Activated T-cell treated with anti-CD3 and anti-CD28 coated beads, Interleukin-2, amount 50 U/mL, for 72 hours (primary cell): ENCODE results near the gene HNRNPA1. TPM values are rescaled to one million over a fixed set of nuclear protein-coding genes. Genes with fewer than 3 reads are reported as not detected.

Source experiments
- ATAC-seq, 2 donors: fragments of 150-1000 bp; cut with Tn5 transposase; replicated peaks in 1 of 2; 2 replicates each; pipeline ENCODE4 v1.10.0; 2021; ENCODE audit warnings: moderate library complexity in 2 of 2, mild to moderate bottlenecking in 1 of 2
- DNase-seq, 2 donors: peaks; one replicate each; pipeline ENCODE4 v3.0.0; 2021 to 2022; ENCODE audit warnings: mixed read lengths in 1 of 2
- H3K27ac Mint-ChIP-seq: one replicate; pipeline ENCODE4 v1.8.0; 2022; ENCODE audit warnings: mild to moderate bottlenecking, moderate library complexity, mixed read lengths
- H3K27me3 Mint-ChIP-seq: one replicate; pipeline ENCODE4 v1.8.0; 2022; ENCODE audit warnings: low read depth, mixed read lengths
- H3K36me3 Mint-ChIP-seq, 2 donors: one replicate each; pipeline ENCODE4 v1.8.0; 2022; ENCODE audit warnings: mixed read lengths in 2 of 2, mild to moderate bottlenecking in 1 of 2; ENCODE audit not compliant: insufficient read depth in 2 of 2
- H3K4me1 Mint-ChIP-seq: one replicate; pipeline ENCODE4 v1.8.0; 2022; ENCODE audit warnings: low read depth, mixed read lengths
- H3K4me3 Mint-ChIP-seq, 2 donors: one replicate each; pipeline ENCODE4 v1.8.0; 2022; ENCODE audit warnings: mild to moderate bottlenecking in 2 of 2, mixed read lengths in 2 of 2, moderate library complexity in 2 of 2
- H3K9me3 Mint-ChIP-seq, 2 donors: one replicate each; pipeline ENCODE4 v1.8.0; 2022; ENCODE audit warnings: mixed read lengths in 2 of 2
- total RNA-seq, 2 donors: library from RNA; stranded (reverse); gene quantifications; one replicate each; pipeline ENCODE4 v1.2.3, GENCODE V29; 2022

HNRNPA1 gene
- total RNA-seq, 2 donors from 2014 or later = 1,863 to 1,950 TPM

DNA sequence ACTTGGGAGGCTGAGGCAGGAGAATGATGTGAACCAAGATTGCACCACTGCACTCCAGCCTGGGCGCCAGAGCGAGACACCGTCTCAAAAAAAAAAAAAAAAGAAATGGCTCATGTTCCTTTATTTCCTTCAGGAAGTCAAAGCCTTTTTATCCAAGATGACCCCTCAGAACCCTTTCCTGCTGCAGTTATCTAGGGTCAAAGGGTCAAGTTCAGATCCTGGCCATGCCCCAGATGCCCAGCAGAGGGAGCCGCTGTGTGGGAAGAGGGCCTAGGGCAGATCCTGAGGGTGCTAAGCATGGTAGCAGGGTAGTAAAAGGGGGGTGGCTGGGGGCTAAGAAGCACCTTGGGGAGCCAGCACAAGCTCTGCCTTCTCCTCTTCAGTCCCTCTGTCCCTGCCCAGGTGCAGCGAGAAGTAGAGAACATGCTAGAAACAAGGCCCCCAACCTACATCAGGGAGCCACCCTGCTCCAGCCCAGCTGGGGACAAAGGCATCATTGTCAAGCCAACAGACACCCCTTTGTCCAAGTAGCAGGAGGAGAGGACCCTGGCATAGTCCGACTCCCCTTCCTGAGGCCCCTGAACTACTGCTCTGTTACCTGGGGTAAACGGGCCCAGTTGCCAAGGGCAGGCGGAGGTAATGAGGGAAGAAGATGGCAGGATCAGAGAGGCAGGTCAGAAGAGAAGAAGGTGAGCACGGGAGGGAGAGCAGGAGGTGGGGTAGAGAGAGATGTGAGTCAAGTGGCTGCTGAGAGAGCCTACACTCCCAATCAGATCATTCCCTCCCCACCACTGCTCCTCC lies 13.8 kb downstream of the HNRNPA1 start:
- H3K27ac Mint-ChIP-seq = no peak overlapping the region
- peaks cover 16% of the 10 kb centered on the region for H3K27me3 Mint-ChIP-seq
- DNase-seq (peak; percentile 61 to 72), ATAC-seq (peak in 1 of 2 donors; percentile 37)
- H3K36me3 Mint-ChIP-seq = no peaks in the 10 kb centered on the region
- peaks cover 6% of the 10 kb centered on the region for H3K4me1 Mint-ChIP-seq
- H3K4me3 Mint-ChIP-seq = no peak overlapping the region
- H3K9me3 Mint-ChIP-seq = no peaks in the 10 kb centered on the region

DNA sequence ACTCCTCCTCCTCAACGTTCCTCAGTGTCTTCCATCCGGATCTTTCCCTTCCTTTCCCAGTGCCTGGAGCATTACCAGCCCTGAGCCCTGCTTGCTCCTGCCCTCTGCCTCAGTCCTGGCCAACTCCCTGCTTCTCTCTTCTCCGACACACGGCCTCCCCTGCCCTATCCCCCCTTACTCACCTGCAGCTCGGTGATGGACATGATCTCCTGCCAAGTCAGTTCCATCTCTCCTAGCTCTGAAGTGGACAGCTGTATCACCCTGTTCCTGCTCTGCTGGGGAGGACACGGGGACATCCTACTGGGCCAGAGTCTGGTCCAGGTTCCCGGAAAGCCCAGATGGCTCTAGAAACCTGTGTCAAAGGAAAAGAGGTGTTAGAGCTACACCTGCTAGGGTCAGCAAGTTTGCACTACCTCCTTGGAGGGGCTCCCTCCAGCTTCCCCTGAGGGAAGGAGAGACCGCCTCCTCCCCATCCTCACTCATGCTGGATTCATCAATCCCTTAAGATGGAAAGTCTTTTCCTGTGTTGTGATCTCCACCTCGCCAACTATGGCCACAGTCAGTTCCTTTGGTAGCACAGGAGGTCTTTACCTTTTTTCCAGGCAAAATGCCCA lies 14.5 kb downstream of the HNRNPA1 start:
- no peaks in the 10 kb centered on the region for H3K9me3 Mint-ChIP-seq
- H3K27me3 Mint-ChIP-seq = peaks cover 23% of the 10 kb centered on the region
- DNase-seq (no peak), ATAC-seq (no peak)
- H3K27ac Mint-ChIP-seq = no peak overlapping the region
- no peak overlapping the region for H3K4me3 Mint-ChIP-seq
- no peaks in the 10 kb centered on the region for H3K36me3 Mint-ChIP-seq
- peaks cover 6% of the 10 kb centered on the region for H3K4me1 Mint-ChIP-seq

DNA sequence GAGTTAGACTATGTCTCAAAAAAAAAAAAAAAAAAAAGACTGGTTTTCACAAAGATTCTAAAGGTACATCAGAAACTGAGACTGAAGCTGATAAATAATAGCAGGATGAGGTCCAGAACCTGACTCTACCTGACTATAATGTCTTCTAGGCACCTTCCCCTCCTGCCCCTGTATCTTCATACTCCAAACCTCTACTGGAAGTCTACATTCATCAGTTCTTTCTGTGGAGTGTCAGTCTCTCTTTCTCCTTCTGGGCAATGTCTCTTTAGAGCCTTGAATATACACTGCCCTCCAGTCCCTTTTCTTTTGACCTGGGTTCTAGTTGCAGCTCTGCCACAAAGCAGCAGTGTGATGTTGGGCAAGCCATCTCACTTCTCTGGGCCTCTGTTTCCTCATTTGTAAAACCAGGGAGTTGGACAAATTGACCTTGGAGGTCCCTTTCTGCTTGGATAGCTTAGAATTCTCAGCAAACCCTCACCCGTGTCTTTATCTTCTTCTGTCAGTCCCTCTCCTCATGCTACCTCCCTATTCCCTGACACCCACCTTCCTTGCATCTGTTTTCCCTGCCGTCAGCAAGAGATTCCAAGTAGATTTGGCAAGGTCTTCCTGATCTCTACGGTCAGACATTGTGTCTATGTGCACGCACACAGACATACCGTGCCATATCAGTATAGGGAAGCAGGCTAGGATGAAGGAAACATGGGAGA lies 16.0 kb downstream of the HNRNPA1 start:
- ATAC-seq = no peak
- H3K4me1 Mint-ChIP-seq = peaks cover 15% of the 10 kb centered on the region
- H3K36me3 Mint-ChIP-seq = no peaks in the 10 kb centered on the region
- H3K9me3 Mint-ChIP-seq = no peaks in the 10 kb centered on the region
- peaks cover 35% of the 10 kb centered on the region for H3K27me3 Mint-ChIP-seq
- H3K27ac Mint-ChIP-seq = no peak overlapping the region
- H3K4me3 Mint-ChIP-seq = no peak overlapping the region
- no peak for DNase-seq

DNA sequence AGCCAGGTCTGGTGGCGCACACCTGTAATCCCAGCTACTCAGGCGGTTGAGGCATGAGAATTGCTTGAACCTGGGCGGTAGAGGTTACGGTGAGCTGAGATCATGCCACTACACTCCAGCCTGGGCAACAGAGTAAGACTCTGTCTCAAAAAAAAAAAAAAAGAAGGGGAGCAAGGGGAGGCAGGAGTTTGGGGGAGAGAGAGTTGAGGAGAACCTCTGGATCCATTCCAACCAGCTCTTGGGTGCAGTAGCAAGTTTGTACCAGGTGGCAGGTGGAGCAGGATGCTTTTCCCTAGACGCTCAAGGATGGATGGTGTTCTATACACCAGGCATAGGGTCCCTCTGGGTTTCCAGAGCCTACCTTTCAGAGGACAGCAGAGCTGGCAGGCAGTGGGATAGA lies 18.4 kb downstream of the HNRNPA1 start:
- Mint-ChIP-seq H3K4me1 (peaks cover 20% of the 10 kb centered on the region), H3K9me3 (no peaks in the 10 kb centered on the region), H3K4me3 (no peak overlapping the region), H3K27ac (no peak overlapping the region), H3K27me3 (peaks cover 58% of the 10 kb centered on the region), H3K36me3 (no peaks in the 10 kb centered on the region)
- ATAC-seq (no peak), DNase-seq (no peak)

DNA sequence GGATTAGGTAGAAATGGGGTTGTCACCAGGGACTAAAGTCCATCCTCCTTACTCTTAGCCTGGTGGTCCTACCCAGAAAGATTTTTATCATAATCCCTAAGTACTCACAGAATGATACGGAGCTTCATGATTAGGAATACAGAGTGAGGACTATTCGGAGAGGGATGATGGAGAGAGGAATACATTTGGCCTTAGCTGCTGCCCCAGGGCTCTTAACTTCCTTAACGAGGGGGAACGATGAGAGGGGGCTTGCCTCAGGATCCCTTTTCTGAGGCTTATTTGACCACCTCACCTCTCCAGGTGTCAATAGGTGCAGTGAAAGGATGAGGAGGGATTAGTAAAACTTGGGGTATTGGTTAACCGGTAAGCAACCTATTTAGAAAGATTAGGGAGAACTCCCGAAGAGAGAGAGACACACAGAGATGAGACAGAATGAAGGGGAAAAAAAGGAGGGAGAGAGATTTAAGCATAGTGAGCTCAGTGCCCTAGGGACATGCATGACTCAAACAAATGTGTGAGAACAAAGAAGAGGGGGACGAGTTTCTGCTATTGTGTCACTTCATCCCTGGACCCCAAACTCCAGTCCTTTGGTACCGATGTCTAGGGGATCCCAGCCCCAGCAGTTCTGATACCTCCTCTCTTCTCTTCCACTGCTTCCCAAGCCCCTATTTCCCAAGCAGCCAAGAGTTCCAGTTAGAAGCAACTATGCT lies 19.1 kb downstream of the HNRNPA1 start:
- Mint-ChIP-seq H3K27me3 (peaks cover 66% of the 10 kb centered on the region), H3K9me3 (no peaks in the 10 kb centered on the region), H3K36me3 (no peaks in the 10 kb centered on the region), H3K4me1 (peaks cover 20% of the 10 kb centered on the region), H3K27ac (no peak overlapping the region), H3K4me3 (no peak overlapping the region)
- ATAC-seq (no peak), DNase-seq (no peak)

DNA sequence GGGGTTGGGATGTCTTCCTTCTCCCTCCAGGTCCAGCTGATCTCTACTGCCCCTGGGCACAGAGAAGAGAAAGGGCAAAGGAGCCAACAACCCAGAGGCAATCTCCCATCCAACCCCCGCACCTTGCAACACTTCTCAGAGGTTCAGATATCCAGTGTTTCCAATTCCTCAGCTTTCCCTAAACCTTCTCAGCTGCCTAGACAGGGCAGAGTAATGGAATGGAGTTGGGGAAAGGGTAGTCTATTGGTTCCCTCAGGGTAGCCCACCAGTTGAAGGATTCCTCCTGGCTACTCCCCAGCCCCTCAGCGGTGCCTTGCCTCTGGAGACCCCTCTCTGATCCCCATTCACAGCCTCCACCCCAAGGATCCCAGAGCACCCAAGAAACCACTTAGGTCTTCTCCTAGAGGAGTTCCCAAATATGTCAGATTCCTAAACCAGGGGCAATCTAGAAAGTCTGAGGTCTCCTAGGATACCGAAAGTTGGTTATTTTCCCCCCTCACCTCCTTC lies 19.8 kb downstream of the HNRNPA1 start:
- Mint-ChIP-seq H3K9me3 (no peaks in the 10 kb centered on the region), H3K4me3 (peak overlapping the region in 1 of 2 donors; percentile 72), H3K36me3 (no peaks in the 10 kb centered on the region), H3K27ac (no peak overlapping the region), H3K27me3 (peaks cover 68% of the 10 kb centered on the region), H3K4me1 (peaks cover 20% of the 10 kb centered on the region)
- no peak for ATAC-seq
- no peak for DNase-seq

DNA sequence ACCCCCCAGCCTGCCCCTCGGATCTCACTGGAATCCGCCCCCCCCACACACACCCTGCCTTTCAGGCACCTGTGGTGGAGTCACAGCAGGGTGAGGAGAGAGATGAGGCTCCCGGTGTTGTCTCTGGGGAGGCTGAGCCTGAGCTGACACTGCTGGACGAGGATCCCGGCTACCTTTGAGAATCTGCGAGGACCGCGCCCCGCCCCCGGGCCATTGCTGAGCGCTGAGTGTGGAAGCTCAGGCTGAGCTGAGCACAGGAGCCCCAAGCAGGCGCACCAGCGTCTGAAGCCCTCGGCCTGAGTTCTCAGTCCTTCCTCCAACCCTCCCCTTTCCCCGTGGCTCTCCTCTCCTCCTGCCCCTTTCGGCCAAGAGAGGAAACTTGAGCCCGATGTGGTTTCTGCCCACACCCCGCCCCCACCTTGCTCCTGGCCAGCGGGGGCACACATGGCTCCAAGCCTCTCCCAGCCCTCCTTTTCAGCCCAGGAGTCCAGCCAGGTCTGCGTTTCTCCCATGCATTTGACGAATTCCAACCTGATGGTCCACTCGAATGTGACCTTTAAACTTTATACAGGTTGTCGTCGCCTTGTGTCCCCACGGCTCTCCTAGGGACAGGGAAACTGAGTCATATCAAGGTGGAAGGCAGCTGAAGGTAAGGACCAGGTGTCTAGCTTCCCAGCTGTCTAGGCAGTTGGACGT lies 20.4 kb downstream of the HNRNPA1 start, which contains the start of gene NFE2:
TSS of gene NFE2 (minus strand) at position 284 of the 696 bp plus-strand sequence. CDS start 5,767 bp downstream, outside the sequence.
- H3K36me3 Mint-ChIP-seq = no peaks in the 10 kb centered on the region
- peak in 1 of 2 donors; percentile 50 for DNase-seq
- H3K27me3 Mint-ChIP-seq = peaks cover 68% of the 10 kb centered on the region
- peak; percentile 75 to 80 for ATAC-seq
- no peak within 1 kb of the TSS for H3K27ac Mint-ChIP-seq
- H3K4me1 Mint-ChIP-seq = peaks cover 20% of the 10 kb centered on the region
- H3K9me3 Mint-ChIP-seq = no peaks in the 10 kb centered on the region
- peak within 1 kb of the TSS; percentile 59 to 72 for H3K4me3 Mint-ChIP-seq

DNA sequence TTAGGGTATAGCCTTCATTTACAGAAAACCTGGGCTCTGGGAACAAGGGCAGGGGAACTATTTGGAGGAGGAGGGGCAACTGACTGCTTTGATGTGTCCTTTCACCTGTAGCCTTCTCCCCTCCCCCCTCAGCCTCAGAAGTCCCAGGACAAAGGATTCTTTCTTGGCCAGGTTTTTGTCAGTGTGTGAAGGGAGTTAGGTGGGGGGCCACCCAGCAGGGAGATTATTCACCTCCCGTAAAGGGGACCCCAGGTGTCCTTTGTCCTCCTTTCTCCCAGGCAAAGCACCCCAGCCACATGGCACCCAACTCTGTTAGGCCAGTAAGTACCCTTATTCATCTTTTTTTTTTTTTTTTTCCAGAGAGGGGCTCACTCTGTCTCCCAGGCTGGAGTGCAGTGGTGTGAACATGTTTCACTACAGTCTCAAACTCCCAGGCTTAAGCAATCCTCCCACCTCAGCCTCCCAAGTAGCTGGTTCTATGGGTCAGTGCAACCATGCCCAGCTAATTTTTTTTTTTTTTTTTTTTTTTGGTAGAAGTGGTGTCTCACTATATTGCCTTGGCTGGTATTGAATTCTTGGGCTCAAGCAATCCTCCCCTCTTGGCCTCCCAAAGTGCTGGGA lies 21.0 kb downstream of the HNRNPA1 start:
- Mint-ChIP-seq H3K27ac (no peak overlapping the region), H3K27me3 (peaks cover 68% of the 10 kb centered on the region), H3K4me3 (no peak overlapping the region), H3K36me3 (no peaks in the 10 kb centered on the region), H3K9me3 (no peaks in the 10 kb centered on the region), H3K4me1 (peaks cover 21% of the 10 kb centered on the region)
- ATAC-seq (no peak), DNase-seq (no peak)

DNA sequence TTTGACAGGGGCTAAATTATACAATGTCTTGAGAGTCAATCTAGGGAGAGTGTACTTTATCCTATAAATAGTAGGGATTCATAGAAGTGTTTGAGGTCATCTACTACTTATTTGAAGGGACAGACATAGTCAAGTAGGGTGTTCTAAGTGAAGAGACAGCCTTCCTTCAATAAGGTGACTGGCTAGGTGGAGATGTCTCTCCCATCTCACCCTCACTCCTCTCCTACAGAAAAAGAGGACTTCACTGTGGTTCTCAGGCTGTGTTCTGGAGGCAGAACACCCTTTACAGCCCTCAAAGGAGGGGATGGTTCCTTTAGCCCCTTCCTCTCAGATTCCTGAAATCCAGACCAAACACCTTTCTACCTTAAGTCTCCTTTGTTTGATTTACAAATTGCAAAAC lies 23.1 kb downstream of the HNRNPA1 start:
- ATAC-seq (no peak), DNase-seq (no peak)
- H3K27ac Mint-ChIP-seq = no peak overlapping the region
- H3K4me3 Mint-ChIP-seq = no peak overlapping the region
- no peaks in the 10 kb centered on the region for H3K36me3 Mint-ChIP-seq
- H3K27me3 Mint-ChIP-seq = peaks cover 60% of the 10 kb centered on the region
- H3K4me1 Mint-ChIP-seq = peaks cover 26% of the 10 kb centered on the region
- no peaks in the 10 kb centered on the region for H3K9me3 Mint-ChIP-seq

DNA sequence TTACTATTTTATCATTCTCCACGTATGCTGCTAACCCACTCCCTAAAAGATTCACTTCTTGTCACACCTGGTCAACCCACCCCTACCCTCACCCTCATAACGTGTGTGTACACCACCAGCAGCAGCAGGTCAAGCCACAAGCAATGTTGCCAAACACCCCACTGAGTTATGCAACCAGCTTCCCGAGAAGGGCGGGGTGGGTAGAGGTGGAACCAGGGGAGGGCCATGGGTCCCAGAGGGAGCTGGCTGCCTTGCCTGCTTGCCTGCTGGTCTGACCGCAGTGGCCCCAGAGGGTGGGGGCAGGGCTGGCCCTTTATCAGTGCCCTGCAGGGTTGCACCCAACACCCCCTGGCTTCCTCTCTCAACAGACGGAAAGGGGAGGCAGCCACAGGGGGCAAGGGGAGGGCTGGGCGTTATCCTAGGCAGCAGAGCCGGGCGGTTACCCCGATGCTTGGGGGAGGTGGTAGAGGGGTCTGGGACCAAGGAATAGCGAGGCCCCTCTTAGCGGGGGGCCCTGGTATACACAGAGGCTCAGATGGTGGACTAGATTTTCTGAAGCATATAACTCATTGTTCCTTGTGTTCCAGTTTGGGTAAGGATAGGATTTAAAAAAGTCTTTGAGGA lies 23.8 kb downstream of the HNRNPA1 start:
- ATAC-seq = peak in 1 of 2 donors; percentile 26
- H3K27ac Mint-ChIP-seq = no peak overlapping the region

DNA sequence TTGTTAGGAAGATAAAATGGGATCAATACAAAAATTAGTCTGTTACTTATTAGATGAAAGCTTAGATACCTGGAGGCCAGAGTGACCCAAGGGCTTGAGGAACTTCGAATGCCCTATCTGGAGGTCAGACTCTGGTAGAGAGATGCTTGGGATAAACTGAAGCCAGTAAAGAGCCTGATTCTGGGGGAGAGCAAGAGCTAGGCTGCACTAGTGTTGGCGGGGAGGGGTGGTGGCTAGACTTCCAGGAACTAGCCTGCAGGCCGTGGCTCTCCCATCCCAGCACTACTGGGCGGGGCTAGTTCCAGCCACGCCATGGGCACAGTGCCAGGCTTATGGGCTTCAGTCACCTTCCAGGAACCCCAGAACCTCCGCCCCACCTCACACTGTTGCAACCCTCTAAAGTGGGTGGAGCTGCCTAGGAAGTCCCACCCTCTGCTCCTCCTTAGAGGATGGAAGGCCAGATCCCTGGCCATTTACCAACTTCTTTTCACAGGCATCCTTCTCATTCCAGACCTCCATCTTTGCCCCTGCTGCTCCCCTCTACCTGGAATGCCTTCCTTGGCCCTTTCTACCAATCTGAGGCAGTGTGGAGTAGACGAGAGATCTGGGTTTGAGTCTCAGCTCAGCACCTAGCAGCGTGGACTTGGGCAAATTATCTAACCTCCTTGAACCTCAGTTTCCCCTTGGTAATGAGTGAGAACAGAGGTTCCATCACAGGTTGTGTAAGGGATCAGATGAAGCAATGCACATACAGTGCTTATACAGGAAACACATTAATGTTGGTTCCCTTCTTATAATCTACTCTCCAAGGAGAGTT lies 26.6 kb downstream of the HNRNPA1 start:
- Mint-ChIP-seq H3K4me3 (no peak overlapping the region), H3K4me1 (peaks cover 12% of the 10 kb centered on the region), H3K27me3 (peaks cover 32% of the 10 kb centered on the region), H3K27ac (no peak overlapping the region), H3K36me3 (no peaks in the 10 kb centered on the region), H3K9me3 (no peaks in the 10 kb centered on the region)
- DNase-seq (peak in 1 of 2 donors; percentile 34), ATAC-seq (peak; percentile 41 to 83)

More for the DNA sequence above, 23.8 kb downstream of the HNRNPA1 start:
- H3K4me3 Mint-ChIP-seq = no peak overlapping the region
- H3K36me3 Mint-ChIP-seq = no peaks in the 10 kb centered on the region
- no peaks in the 10 kb centered on the region for H3K9me3 Mint-ChIP-seq
- H3K4me1 Mint-ChIP-seq = peaks cover 26% of the 10 kb centered on the region
- H3K27me3 Mint-ChIP-seq = peaks cover 53% of the 10 kb centered on the region
- no peak for DNase-seq
